Activated CD4-positive, alpha-beta T cell treated with anti-CD3 and anti-CD28 coated beads, Interleukin-2, Interleukin-4, amounts not matched to agents 100 ng/mL and 50 ng/mL, durations not matched to agents 16 hours and 8 hours (primary cell): ENCODE data around the gene HRH1.
A peak's percentile ranks its signal among the peaks of the same experiment; 100 is the strongest.
"Not testable (repeated sequence)": the region's sequence is repeated elsewhere in the genome, so short reads cannot be mapped to it uniquely, and the experiment has no call there.

Experiments
- DNase-seq: peaks from one replicate; pipeline ENCODE4 v3.0.0-alpha.2; 2020; ENCODE audit warnings: low spot score

The HRH1 gene, protein sequence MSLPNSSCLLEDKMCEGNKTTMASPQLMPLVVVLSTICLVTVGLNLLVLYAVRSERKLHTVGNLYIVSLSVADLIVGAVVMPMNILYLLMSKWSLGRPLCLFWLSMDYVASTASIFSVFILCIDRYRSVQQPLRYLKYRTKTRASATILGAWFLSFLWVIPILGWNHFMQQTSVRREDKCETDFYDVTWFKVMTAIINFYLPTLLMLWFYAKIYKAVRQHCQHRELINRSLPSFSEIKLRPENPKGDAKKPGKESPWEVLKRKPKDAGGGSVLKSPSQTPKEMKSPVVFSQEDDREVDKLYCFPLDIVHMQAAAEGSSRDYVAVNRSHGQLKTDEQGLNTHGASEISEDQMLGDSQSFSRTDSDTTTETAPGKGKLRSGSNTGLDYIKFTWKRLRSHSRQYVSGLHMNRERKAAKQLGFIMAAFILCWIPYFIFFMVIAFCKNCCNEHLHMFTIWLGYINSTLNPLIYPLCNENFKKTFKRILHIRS

DNA sequence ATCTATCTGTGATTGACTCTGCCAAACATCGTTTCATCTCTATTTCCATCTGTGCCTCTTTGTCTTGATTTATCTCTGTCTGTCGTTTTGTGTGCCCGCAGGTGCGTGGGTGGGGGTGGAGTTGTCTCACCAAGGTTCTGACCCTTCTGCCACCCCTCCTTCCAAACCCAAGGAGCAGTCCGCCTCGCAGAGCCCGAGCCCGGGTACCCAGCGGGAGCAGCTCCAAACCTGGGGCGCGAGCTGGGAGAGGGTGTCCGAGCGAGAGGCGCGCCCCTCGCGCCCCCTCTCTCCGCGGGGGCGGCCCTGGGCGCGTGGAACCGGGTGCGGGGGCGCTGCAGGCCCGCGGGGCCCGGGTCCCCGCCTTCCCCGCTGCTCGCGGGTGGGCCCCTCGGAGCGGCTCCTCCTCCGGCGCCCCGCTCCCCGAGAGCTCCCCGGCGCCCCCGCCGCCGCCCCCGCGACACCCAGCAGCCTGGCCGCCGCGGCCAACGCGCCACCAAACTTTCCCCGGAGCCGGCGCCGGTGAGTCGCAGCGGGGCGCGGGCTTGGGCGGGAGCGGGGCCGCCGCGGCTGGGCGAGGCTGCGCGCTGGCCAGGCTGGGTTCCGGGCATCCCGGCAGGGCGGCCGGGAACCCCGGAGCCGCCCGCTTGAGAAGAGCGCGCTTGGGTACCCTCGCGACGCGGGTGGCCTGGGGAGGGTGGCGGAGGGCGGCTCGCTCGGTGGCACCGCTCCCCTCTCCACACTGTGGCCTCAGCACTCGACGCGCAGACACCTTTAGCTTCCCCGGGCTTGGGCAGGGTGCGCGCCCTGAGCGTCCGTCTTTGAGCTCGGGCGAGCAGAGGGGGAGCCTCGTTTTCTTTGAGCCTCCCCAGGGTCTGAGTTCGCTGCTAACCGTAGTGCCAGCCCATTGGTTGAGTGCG lies at the start of gene HRH1:
TSS of gene HRH1 (plus strand) at position 458 of the 917 bp plus-strand sequence. CDS start 104,545 bp downstream, outside the sequence.
- DNase-seq = no peak

DNA sequence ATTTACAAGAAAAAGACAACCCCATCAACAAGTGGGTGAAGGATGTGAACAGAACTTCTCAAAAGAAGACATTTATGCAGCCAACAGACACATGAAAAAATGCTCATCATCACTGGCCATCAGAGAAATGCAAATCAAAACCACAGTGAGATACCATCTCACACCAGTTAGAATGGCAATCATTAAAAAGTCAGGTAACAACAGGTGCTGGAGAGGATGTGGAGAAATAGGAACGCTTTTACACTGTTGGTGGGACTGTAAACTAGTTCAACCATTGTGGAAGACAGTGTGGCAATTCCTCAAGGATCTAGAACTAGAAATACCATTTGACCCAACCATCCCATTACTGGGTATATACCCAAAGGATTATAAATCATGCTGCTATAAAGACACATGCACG lies 41.0 kb upstream of the HRH1 start:
- not testable (repeated sequence) for DNase-seq

DNA sequence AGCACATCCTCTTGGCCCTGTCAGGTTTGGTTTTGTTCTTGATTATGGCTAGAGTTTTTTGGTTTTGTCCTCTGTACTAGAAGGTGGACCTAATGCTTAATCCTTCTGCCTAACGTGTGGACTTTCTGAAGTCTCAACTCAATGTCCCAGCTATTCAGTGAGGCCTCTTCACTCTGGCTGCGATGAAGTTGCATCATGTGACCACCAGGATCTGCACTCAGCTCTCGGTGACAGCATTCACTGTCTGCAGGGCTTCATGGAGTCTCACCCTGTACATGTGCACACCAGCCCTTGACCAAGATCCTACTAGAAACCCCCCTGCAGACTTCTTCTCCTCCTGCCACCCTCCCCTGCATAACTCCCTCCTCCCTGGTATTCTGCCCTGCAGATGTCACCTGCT lies 38.7 kb upstream of the HRH1 start:
- no peak for DNase-seq

DNA sequence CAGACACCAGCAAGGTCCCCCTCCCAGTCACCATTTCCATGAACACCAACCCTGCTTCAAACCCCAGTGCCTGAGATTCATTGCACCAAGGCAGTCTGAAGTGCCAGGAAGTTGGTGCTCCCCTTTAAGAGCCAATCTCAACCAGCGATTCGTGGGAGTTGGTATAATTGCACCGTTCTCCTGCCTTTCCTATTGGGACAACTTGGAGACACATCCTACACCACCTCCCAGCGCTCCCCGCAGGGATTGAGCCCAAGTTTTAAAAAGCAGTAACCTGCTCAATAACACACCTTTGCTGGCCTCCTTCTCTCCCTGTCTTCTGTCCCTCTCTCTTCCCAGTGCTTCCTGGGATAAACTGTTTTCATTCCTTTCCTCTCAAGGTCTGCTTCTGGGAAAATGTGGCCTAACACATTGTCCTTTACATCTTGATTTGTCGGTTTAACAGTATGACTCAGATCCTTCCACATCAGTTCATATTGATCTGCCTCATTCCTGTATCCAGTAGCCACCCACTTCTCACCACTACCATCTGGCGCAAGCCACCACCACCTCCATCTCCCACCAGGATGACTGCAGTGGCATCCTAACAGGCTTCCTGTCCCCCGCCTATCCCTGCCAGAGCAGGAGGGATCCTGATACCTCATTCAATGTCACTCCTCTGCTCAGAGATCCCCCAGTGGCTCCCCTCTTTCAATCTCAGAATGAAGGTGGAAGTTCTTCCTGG lies 37.8 kb upstream of the HRH1 start:
- no peak for DNase-seq

DNA sequence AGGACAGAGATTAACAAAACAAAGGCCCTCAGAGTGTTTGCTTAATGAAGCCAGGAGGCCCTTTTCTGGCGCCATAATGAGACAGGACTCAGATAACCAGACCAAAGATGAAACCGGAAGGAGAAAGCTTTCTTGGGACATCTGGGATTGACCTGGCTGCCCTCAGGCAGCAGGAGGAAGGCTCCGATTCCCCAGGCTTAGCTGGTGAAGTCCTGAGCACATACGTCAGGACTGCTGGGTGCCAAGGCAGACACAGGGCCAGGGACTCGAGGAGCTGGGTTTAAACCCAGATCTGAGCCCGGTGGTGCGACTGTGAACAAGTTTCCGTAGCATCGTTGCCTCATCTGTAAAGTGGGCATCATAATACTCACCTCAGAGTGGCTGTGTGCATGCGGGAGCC lies 36.7 kb upstream of the HRH1 start:
- DNase-seq = no peak

DNA sequence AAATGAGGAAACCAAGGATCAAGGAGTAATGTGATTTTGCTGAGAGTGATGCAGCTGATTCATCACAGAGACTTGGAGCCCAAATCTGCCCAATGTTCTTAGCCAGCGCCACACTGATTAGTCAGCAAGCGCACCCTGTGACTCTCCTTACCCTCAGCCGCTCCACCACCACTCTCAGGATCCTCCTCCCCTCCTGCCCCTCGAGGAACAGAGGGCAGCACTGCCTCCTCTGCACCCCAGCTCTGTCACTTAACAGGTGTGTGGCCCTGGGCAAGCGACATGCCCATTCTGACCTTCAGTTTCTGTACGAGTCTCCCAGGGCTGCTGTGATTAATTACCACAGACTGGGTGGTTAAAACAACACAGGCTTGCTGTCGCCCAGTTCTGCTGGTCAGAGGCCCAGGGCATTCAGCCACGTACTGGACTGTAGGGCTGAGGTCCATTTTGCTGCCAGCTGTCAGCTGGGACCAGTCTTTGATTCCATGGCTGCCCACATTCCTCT lies 36.1 kb upstream of the HRH1 start:
- no peak for DNase-seq

- DNase-seq = no peak
Measured at GRCh38 chr3:11120091-11120805, 34.0 kb upstream of the HRH1 start.

GRCh38 chr3:11126653-11127052 lies 27.6 kb upstream of the HRH1 start:
- no peak for DNase-seq

GRCh38 chr3:11128682-11129632 lies 25.3 kb upstream of the HRH1 start:
- no peak for DNase-seq

- DNase-seq = no peak
Measured at GRCh38 chr3:11130385-11130784, 23.9 kb upstream of the HRH1 start.

DNA sequence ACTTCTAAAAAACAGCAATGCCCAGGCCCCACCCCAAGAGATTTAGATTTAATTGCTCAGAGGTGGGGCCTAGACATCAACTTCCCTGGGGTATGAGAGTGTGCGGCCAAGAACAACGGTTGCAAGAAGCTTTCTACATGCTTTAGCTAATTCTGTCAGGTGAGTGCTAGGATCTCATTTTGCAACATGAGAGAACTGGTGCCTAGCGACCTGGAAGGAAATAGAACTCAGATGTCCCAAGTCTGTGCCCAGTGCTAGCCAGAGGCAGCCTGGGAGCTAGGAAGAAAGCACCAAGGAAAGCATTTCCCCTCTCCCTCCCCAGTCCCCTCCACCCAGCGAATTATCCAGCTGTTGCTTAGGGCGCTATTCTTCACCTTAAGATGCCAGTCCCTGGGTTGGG lies 22.9 kb upstream of the HRH1 start:
- DNase-seq = no peak

- DNase-seq = not testable (repeated sequence)
Measured at GRCh38 chr3:11131886-11132285, 22.4 kb upstream of the HRH1 start.

- DNase-seq = no peak
Measured at GRCh38 chr3:11132861-11133260, 21.4 kb upstream of the HRH1 start.

- DNase-seq = no peak
Measured at GRCh38 chr3:11134794-11135193, 19.5 kb upstream of the HRH1 start.

GRCh38 chr3:11136116-11136515 lies 18.2 kb upstream of the HRH1 start:
- DNase-seq = no peak

DNA sequence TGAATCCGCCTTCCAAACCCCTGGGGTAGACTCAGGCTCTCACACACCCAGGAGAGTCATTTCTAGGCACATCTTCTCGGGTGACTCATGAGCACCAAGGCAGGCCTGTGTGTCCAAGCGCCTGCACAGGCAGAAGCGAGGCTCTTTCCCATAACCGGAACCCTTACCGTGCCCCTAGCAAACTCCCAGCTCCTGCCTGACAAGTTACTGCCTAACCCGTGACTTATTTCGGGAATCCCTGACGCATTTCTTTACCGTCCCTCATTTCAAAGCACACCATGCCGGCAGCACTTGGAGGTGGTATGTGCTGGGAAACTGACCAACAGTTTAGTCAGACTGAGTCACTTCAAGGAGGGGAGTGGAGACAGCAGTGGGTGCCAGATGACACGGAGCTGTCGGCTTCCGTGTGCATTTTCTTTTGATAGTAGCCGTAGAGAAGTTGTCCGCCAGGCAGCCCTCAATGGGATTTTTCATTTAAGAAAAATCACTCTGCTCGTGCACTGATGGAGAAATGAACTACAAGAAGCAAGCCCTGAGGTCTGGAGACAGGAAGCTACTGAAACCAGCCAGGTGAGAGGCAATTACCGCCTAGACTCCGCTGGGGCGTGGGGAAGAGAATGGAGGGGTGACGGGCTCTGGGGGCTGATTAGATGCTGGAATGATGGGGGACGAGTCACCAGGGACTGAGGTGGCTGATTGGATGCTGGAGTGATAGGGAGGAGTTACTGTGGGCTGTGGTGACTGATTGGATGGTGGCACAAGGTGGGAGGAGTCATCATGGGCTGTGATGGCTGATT lies 17.3 kb upstream of the HRH1 start:
- no peak for DNase-seq

- DNase-seq = no peak
Measured at GRCh38 chr3:11137627-11137959, 16.7 kb upstream of the HRH1 start.

DNA sequence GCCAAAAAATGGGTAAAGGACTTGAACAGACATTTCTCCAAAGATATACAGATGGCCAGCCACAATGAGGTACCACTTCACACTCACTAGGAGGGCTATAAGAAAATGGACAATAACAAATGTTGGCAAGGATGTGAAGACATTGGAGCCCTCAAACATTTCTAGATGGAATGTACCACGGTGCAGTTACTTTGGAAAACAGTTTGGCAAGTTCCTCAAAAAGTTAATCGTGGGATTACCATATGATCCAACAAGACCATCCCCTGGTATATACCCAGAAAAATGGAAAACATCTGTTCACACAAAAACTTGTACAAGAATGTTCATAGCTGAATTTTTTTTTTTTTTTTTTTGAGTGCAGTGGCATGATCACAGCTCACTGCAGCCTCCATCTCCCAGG lies 15.9 kb upstream of the HRH1 start:
- DNase-seq = no peak

- DNase-seq = peak; percentile 44
Measured at GRCh38 chr3:11140030-11140712, 14.1 kb upstream of the HRH1 start.
